Measurements from ENCODE around the gene CACNA1E.

DNA sequence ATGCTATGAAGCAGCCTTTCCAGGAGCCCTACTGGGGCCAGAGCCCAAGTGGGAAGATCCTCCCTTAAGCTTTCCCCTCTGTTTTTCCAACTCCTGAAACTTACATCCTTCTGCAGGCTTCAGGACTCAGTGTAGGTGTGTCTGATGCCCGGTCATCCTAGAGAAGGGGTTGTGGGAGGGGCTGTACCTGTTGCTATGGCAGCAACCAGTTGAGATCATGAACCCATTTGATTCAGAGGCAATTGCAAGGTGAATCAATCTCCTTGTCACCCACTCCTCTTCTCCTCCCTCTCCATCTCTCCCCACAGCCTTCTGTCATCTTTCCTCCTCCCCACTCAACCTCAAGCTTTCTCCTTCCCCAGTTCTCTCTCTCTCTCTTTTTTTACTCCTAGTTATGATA lies 151.8 kb downstream of the CACNA1E start:
- TF ChIP-seq, protein P1, sequence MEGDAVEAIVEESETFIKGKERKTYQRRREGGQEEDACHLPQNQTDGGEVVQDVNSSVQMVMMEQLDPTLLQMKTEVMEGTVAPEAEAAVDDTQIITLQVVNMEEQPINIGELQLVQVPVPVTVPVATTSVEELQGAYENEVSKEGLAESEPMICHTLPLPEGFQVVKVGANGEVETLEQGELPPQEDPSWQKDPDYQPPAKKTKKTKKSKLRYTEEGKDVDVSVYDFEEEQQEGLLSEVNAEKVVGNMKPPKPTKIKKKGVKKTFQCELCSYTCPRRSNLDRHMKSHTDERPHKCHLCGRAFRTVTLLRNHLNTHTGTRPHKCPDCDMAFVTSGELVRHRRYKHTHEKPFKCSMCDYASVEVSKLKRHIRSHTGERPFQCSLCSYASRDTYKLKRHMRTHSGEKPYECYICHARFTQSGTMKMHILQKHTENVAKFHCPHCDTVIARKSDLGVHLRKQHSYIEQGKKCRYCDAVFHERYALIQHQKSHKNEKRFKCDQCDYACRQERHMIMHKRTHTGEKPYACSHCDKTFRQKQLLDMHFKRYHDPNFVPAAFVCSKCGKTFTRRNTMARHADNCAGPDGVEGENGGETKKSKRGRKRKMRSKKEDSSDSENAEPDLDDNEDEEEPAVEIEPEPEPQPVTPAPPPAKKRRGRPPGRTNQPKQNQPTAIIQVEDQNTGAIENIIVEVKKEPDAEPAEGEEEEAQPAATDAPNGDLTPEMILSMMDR (IDR thresholded peaks at IDR 0.05) = no peak
- TF ChIP-seq EP300 (IDR thresholded peaks at IDR 0.05) = no peak
- no peak for TF ChIP-seq POLR2A (IDR thresholded peaks at IDR 0.05)
